Measurements from ENCODE around the gene THOC6. TPM values are rescaled to one million over a fixed set of nuclear protein-coding genes. Genes with fewer than 3 reads are reported as not detected.
A peak's percentile ranks its signal among the peaks of the same experiment; 100 is the strongest.

Gene THOC6
- total and polyA plus RNA-seq, 2 donors (not counting 1 experiment from before 2014, with no cell fraction given): 28.5 to 52.2 TPM

DNA sequence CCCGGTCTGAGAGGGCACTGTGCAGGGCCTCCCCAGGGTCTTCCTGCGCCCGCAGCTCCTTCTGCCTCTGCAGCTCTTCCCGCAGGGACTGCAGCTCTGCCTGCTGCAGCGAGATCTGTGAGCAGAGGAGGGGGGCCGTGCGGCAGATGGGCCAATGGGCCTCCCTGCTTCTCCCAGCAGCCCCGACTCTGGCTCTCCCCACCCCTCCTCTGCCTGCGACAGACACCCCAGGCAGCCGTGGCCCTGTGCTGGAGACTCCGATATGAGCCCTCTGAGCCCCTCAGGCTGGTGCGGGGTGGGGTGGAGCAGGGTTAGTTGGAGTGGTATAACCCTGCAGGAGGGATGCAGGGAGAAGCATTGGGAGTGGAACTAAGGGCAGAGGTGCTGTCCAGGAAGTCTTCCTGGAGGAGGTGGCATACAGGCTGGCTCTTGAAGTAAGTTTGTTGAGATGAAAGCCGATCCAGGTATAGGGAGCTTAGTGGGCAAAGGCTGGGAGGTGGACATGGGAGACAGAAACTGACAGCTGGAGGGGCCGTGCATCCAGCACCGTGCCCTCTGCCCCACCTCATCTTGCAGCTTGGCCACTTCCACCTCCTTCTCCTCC, 5.0 kb downstream of the THOC6 start:
- peaks cover 33% of the 10 kb centered on the region for H3K27me3 Mint-ChIP-seq
- no peak overlapping the region for H2AFZ ChIP-seq (ENCODE audit: insufficient read depth, low read depth, low read length, poor library complexity, severe bottlenecking)
- peaks cover 0 to 17% (median 0%) of the 10 kb centered on the region in 3 donors for H3K9me3 ChIP-seq (ENCODE audit: control extremely low read depth in 1 of 3, control insufficient read depth in 2 of 3, insufficient read depth in 1 of 3, low read length in 2 of 3)
- H3K27ac Mint-ChIP-seq: no peak overlapping the region
- POLR2A ChIA-PET: interaction anchor here (0.6 to 2.3 kb wide), 10 partner anchors 17 to 1058 kb away, joined by 3 to 10 read pairs (median 4); no protein-coding TSS in a partner anchor
- WGBS (ENCODE audit: insufficient coverage): 39% methylated on average over 11 of the region's 15 CpGs
- H3K79me2 ChIP-seq (ENCODE audit: control insufficient read depth, insufficient read depth, low read length): peaks cover 15% of the 10 kb centered on the region
- peak overlapping the region; percentile 72 for H3K4me2 ChIP-seq (replicated peaks; ENCODE audit: low read depth, low read length, poor library complexity, severe bottlenecking)
- H3K27me3 ChIP-seq (replicated peaks in 1 of 4; ENCODE audit: control extremely low read depth in 1 of 4, control insufficient read depth in 3 of 4, insufficient read depth in 4 of 4, low read length in 3 of 4): peaks cover 0 to 54% (median 24%) of the 10 kb centered on the region in 4 experiments
- intact Hi-C loops (cut with micrococcal nuclease): loop anchor here (1.0 to 10.0 kb wide), 4 partner anchors 9 to 1724 kb away; partner anchors contain the start of genes TNFRSF12A, UBE2I and ZNF263
- peaks cover 0 to 18% of the 10 kb centered on the region in 2 experiments for H3K36me3 ChIP-seq (replicated peaks in 1 of 2; ENCODE audit: control extremely low read depth in 1 of 2, control insufficient read depth in 1 of 2, extremely low read depth in 1 of 2, insufficient read depth in 2 of 2, low read length in 1 of 2)
- peaks cover 30 to 31% of the 10 kb centered on the region in 2 donors for H3K4me1 ChIP-seq (ENCODE audit: control insufficient read depth in 2 of 2, insufficient read depth in 2 of 2, low read length in 2 of 2)
- no peaks in the 10 kb centered on the region for H3K9me3 Mint-ChIP-seq (ENCODE audit: insufficient read depth)
- CTCF ChIA-PET: interaction anchor here (0.7 to 8.9 kb wide), 20 partner anchors 9 to 146 kb away, joined by 3 to 213 read pairs (median 4); partner anchors contain the start of genes FLYWCH2, PKMYT1, TNFRSF12A and ZNF213
- no peak overlapping the region for H3K9ac ChIP-seq (ENCODE audit: low read length)
- no peak overlapping the region for H3K4me3 Mint-ChIP-seq
- H3K27ac ChIP-seq (ENCODE audit: low read length in 2 of 2): no peak overlapping the region
- no peak for TF ChIP-seq EZH2 (IDR thresholded peaks at IDR 0.05; ENCODE audit: borderline replicate concordance, insufficient read depth, low read depth, low read length, poor library complexity, severe bottlenecking)
- TF ChIP-seq, protein P1, sequence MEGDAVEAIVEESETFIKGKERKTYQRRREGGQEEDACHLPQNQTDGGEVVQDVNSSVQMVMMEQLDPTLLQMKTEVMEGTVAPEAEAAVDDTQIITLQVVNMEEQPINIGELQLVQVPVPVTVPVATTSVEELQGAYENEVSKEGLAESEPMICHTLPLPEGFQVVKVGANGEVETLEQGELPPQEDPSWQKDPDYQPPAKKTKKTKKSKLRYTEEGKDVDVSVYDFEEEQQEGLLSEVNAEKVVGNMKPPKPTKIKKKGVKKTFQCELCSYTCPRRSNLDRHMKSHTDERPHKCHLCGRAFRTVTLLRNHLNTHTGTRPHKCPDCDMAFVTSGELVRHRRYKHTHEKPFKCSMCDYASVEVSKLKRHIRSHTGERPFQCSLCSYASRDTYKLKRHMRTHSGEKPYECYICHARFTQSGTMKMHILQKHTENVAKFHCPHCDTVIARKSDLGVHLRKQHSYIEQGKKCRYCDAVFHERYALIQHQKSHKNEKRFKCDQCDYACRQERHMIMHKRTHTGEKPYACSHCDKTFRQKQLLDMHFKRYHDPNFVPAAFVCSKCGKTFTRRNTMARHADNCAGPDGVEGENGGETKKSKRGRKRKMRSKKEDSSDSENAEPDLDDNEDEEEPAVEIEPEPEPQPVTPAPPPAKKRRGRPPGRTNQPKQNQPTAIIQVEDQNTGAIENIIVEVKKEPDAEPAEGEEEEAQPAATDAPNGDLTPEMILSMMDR (IDR thresholded peaks at IDR 0.05): no peak
- peaks cover 26% of the 10 kb centered on the region for H3K4me1 Mint-ChIP-seq
- ATAC-seq (ENCODE audit: low read depth) (no peak), DNase-seq (no peak)
- no peak overlapping the region for H3K4me3 ChIP-seq (ENCODE audit: control extremely low read depth in 1 of 5, extremely low read depth in 1 of 5, insufficient read depth in 1 of 5, low read depth in 2 of 5, low read length in 4 of 5)
- peaks cover 47% of the 10 kb centered on the region for H4K20me1 ChIP-seq (ENCODE audit: control insufficient read depth, insufficient read depth, low read length, poor library complexity, severe bottlenecking)

Data from B cell (primary cell).